ENCODE data around the gene PRR33.

The PRR33 gene

GRCh38 chr11:1916132-1916985 is 24.7 kb upstream of the PRR33 start:
- DNase-seq = no peak

- no peak for DNase-seq
Observed at GRCh38 chr11:1915795-1916131, 24.1 kb upstream of the PRR33 start.

GRCh38 chr11:1913271-1914060 is 21.8 kb upstream of the PRR33 start:
- no peak for DNase-seq

GRCh38 chr11:1912289-1912878 is 20.7 kb upstream of the PRR33 start:
- DNase-seq = no peak

GRCh38 chr11:1909524-1909923 is 17.8 kb upstream of the PRR33 start:
- no peak for DNase-seq

- DNase-seq = peak; percentile 64
Observed at GRCh38 chr11:1908618-1909017, 16.9 kb upstream of the PRR33 start.

- no peak for DNase-seq
Observed at GRCh38 chr11:1906611-1907423, 15.1 kb upstream of the PRR33 start.

GRCh38 chr11:1906181-1906580 is 14.5 kb upstream of the PRR33 start:
- DNase-seq = no peak

GRCh38 chr11:1899686-1900085 is 8.0 kb upstream of the PRR33 start:
- DNase-seq = no peak

- no peak for DNase-seq
Observed at GRCh38 chr11:1899090-1899489, 7.4 kb upstream of the PRR33 start.

GRCh38 chr11:1896923-1897322 is 5.2 kb upstream of the PRR33 start:
- no peak for DNase-seq

- no peak for DNase-seq
Observed at GRCh38 chr11:1896468-1896867, 4.8 kb upstream of the PRR33 start.

- no peak for DNase-seq
Observed at GRCh38 chr11:1894759-1895158, 3.1 kb upstream of the PRR33 start.

GRCh38 chr11:1893581-1894359 is 2.1 kb upstream of the PRR33 start:
- no peak for DNase-seq

- no peak for DNase-seq
Observed at GRCh38 chr11:1892558-1892957, 863 bp upstream of the PRR33 start.

GRCh38 chr11:1892116-1892515 is 421 bp upstream of the PRR33 start:
- no peak for DNase-seq

- no peak for DNase-seq
Observed at GRCh38 chr11:1890856-1891830, 552 bp downstream of the PRR33 start.

GRCh38 chr11:1889941-1890855 is 1.5 kb downstream of the PRR33 start:
- DNase-seq = no peak

GRCh38 chr11:1889224-1889930 is 2.3 kb downstream of the PRR33 start:
- no peak for DNase-seq
